ENCODE measurements around the gene TTLL8. TPM values are rescaled to one million over a fixed set of nuclear protein-coding genes. Genes with fewer than 3 reads are reported as not detected.

Gene TTLL8
- total RNA-seq, 1 experiment from 2014 or later = not detected

- H2BK20ac ChIP-seq (ENCODE audit: low read depth, low read length, poor library complexity, severe bottlenecking) = no peak overlapping the region
- WGBS (ENCODE audit: extremely low coverage, insufficient read length, low lambda C conversion rate) = no CpG with 5 or more reads among the region's 24 CpGs
- no peak overlapping the region for H3K18ac ChIP-seq (ENCODE audit: insufficient read length, low read depth, low read length)
- no peak overlapping the region for H3K27ac Mint-ChIP-seq
- H3K27ac ChIP-seq (ENCODE audit: insufficient read length, low read depth, low read length) = no peak overlapping the region
- no peaks in the 10 kb centered on the region for H3K4me1 ChIP-seq (ENCODE audit: insufficient read depth, low read length)
- no peak overlapping the region for H2AFZ ChIP-seq (ENCODE audit: low read length)
- no peak overlapping the region for H2BK15ac ChIP-seq (ENCODE audit: low read depth, low read length)
- H4K8ac ChIP-seq (replicated peaks; ENCODE audit: insufficient read length, low read depth, low read length) = no peak overlapping the region
- no peak overlapping the region for H3K4ac ChIP-seq (ENCODE audit: low read depth, low read length)
- H3K4me2 ChIP-seq (ENCODE audit: insufficient read depth, insufficient read length, low read length) = no peak overlapping the region
- no peak overlapping the region for H2BK5ac ChIP-seq (ENCODE audit: insufficient read length, low read length)
- no peak overlapping the region for H2AK5ac ChIP-seq (ENCODE audit: insufficient read length, low read length)
- H3K9me3 ChIP-seq (ENCODE audit: control insufficient read depth, low read depth, low read length) = no peaks in the 10 kb centered on the region
- no peak overlapping the region for H3T11ph ChIP-seq (ENCODE audit: low read length)
- H3K9ac ChIP-seq (ENCODE audit: extremely low read depth, insufficient read length, low read length) = no peak overlapping the region
- no peak overlapping the region for H3K4me3 Mint-ChIP-seq
- H3K4me1 Mint-ChIP-seq = no peaks in the 10 kb centered on the region
- no peak for DNase-seq
- no peak overlapping the region for H2BK12ac ChIP-seq (ENCODE audit: insufficient read length, low read depth, low read length)
- no peak overlapping the region for H3K56ac ChIP-seq (ENCODE audit: insufficient read length, low read depth, low read length)
- peaks cover 27% of the 10 kb centered on the region for H3K27me3 Mint-ChIP-seq (ENCODE audit: low read depth)
- H3K23me2 ChIP-seq (ENCODE audit: insufficient read length, low read depth, low read length, poor library complexity, severe bottlenecking) = peaks cover 4% of the 10 kb centered on the region
- no peak overlapping the region for H3K14ac ChIP-seq (ENCODE audit: insufficient read depth, low read length)
- no peak overlapping the region for H2BK120ac ChIP-seq (ENCODE audit: low read depth, low read length, poor library complexity, severe bottlenecking)
- no peaks in the 10 kb centered on the region for H3K9me3 Mint-ChIP-seq
- H4K91ac ChIP-seq (ENCODE audit: insufficient read length, low read depth, low read length) = no peak overlapping the region
- H4K5ac ChIP-seq (ENCODE audit: insufficient read length, low read depth, low read length) = no peak overlapping the region
- no peaks in the 10 kb centered on the region for H3K36me3 Mint-ChIP-seq (ENCODE audit: insufficient read depth in 1 of 3, low read depth in 3 of 3)
- no peaks in the 10 kb centered on the region for H4K20me1 ChIP-seq (ENCODE audit: control insufficient read depth, insufficient read depth, insufficient read length)
- H3K79me1 ChIP-seq (ENCODE audit: insufficient read depth, low read depth, low read length, poor library complexity, severe bottlenecking) = no peaks in the 10 kb centered on the region
- no peak overlapping the region for H3K23ac ChIP-seq (ENCODE audit: insufficient read length, low read depth, low read length)
- H3K79me2 ChIP-seq (ENCODE audit: insufficient read depth, low read length) = no peaks in the 10 kb centered on the region
- no peak for TF ChIP-seq CTCF (conservative IDR thresholded peaks at IDR 0.05)
- peaks cover 2% of the 10 kb centered on the region; the same call in 1 of the 2 replicates for H3K27me3 ChIP-seq (ENCODE audit: insufficient read depth, low read length)
Observed at GRCh38 chr22:50032109-50032871, 25.8 kb downstream of the TTLL8 start.
